VCaP (cell line): Measurements from ENCODE around the gene KIAA0753.
"Not testable (repeated sequence)": the region's sequence is repeated elsewhere in the genome, so short reads cannot be mapped to it uniquely, and the experiment has no call there.

Experiments used
- H3K27ac ChIP-seq: fragments of 450-650 bp; 2 replicates; pipeline ENCODE4 v1.5.1; 2017
- CTCF ChIP-seq: fragments of 450-650 bp; conservative IDR thresholded peaks from 2 replicates; pipeline ENCODE4 v1.5.1; 2017; ENCODE audit warnings: mild to moderate bottlenecking, moderate library complexity

The KIAA0753 gene

GRCh38 chr17:6578491-6578890, 62.0 kb downstream of the KIAA0753 start:
- TF ChIP-seq CTCF: no peak
- no peak overlapping the region for H3K27ac ChIP-seq

GRCh38 chr17:6577686-6578263, 62.7 kb downstream of the KIAA0753 start:
- H3K27ac ChIP-seq: no peak overlapping the region
- TF ChIP-seq CTCF: no peak

- no peak overlapping the region for H3K27ac ChIP-seq
These were observed 64.3 kb downstream of the KIAA0753 start for GRCh38 chr17:6576038-6576785.

GRCh38 chr17:6575596-6575988, 64.9 kb downstream of the KIAA0753 start:
- no peak for TF ChIP-seq CTCF
- H3K27ac ChIP-seq: no peak overlapping the region

More at GRCh38 chr17:6576038-6576785, 64.3 kb downstream of the KIAA0753 start:
- TF ChIP-seq CTCF: no peak

- no peak for TF ChIP-seq CTCF
- H3K27ac ChIP-seq: no peak overlapping the region
These were observed 65.6 kb downstream of the KIAA0753 start for GRCh38 chr17:6574687-6575595.

GRCh38 chr17:6573982-6574686, 66.4 kb downstream of the KIAA0753 start:
- no peak for TF ChIP-seq CTCF
- H3K27ac ChIP-seq: no peak overlapping the region

- H3K27ac ChIP-seq: not testable (repeated sequence)
These were observed 67.0 kb downstream of the KIAA0753 start for GRCh38 chr17:6573495-6573894.
